HG03342 (cell line): Measurements from ENCODE around the gene STAG1.
"Not testable (repeated sequence)": the region's sequence is repeated elsewhere in the genome, so short reads cannot be mapped to it uniquely, and the experiment has no call there.

ENCODE experiments used
- ATAC-seq: cut with Tn5 transposase; IDR thresholded peaks from one replicate; pipeline ENCODE4 v1.9.1; 2021; ENCODE audit warnings: mild to moderate bottlenecking, moderate library complexity; ENCODE audit not compliant: unreplicated experiment

STAG1 gene

DNA sequence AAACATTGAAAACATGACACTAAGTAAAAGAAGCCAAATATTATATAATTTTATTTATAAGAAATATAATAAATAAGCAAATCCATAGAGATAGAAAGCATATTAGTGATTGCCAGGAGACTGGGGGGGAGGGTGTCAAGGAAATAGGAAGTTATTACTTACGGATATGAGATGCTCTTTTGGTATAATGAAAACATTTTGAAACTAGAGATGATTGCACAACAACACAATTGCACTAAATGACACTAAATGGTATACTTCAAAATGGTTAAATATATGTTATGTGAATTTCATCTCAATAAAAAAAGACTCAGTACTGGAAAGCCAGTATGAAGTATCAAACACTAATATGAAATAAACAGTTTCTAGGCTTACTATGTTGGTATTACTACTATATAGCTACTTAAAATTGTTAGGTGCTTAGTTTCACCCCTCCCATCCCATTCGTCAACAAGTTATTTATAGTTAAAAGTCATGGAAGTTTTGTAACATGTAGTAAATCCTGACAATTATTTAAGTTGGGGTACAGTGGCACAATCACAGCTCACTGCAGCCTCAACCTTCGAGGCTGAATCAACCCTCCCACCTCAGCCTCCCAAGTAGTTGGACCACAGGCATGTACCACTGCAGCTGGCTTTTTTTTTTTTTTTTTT, 43.7 kb downstream of the STAG1 start:
- no peak for ATAC-seq

DNA sequence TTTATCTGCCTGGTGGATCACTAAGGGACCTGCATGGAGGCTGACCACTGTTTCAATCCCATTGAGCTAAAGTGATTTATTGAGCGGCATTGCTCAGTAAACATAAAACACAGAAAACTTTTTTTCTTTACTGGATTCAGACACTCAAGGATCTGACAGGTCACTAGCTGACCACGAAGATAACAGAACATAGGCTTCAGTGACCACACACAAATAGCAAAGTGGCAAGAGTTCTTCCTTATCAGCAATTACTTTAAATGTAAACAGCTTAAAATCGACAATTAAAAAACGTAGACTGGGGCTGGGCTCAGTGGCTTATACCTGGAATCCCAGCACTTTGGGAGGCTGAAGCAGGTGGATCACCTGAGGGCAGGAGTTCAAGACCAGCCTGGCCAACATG, 48.7 kb downstream of the STAG1 start:
- no peak for ATAC-seq

DNA sequence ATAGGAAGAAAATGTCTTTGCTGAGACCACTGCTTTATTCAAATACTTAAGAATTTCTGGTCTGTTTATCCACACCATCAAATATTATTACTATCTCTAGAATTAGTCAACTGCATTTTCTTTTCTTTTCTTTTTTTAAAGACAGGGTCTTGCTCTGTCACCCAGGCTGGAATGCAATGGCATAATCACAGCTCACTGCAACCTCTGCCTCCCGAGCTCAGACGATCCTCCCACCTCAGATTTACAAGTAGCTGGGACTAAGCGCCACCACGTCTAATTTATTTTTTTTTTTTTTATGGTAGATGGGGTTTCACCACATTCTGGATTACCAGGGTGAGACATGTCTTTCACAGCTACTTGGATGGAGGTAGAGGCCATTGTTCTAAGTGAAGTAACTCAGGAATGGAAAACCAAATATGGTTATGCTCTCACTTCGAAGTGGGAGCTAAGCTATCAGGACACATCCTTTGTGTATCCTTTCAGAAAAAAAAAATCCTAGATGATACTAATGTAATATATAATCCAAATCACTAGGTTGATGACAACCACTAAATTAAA, 52.8 kb downstream of the STAG1 start:
- ATAC-seq = no peak

- ATAC-seq = no peak
These were observed 53.8 kb downstream of the STAG1 start for GRCh38 chr3:136698361-136698760.

- no peak for ATAC-seq
These were observed 55.4 kb downstream of the STAG1 start for GRCh38 chr3:136696797-136697196.

GRCh38 chr3:136694321-136694720, 57.9 kb downstream of the STAG1 start:
- no peak for ATAC-seq

DNA sequence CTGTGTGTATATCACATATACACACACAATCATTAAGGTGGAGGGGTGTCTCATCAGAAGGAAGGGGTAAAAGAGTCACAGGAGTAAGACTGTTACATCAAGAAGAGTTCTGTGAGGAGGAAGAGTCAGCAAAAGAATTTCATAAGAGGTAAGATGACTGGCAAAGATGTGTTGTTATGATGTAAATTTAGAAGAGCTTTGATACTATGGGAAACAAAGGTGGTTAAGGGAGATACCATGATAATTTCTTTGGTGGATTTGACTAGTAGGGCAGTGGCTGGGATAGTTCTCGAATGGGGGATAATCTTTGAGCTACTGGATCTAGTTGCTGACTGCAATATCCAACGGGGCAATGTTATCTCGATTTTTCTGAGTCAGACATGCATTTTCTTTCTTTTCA, 61.6 kb downstream of the STAG1 start:
- ATAC-seq = no peak

DNA sequence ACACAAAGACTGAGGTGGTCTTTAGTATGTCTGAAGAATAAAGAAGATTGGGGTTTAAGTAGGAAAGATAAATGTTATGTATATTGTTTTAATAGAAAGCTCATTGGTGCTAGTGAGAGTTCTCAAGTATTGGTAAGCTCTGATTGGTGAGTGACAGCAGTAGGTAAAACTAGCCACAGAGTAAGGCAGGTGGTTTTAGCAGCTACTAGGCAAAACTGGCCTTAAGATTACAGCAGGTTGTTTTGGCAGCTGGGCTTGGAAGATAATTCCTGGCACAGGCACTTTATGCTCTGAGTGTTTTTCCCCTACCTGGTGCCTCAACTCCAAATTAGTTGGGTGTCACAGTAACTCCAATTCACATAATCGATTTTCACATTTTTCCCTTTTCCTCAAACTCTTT, 66.3 kb downstream of the STAG1 start:
- ATAC-seq = no peak

DNA sequence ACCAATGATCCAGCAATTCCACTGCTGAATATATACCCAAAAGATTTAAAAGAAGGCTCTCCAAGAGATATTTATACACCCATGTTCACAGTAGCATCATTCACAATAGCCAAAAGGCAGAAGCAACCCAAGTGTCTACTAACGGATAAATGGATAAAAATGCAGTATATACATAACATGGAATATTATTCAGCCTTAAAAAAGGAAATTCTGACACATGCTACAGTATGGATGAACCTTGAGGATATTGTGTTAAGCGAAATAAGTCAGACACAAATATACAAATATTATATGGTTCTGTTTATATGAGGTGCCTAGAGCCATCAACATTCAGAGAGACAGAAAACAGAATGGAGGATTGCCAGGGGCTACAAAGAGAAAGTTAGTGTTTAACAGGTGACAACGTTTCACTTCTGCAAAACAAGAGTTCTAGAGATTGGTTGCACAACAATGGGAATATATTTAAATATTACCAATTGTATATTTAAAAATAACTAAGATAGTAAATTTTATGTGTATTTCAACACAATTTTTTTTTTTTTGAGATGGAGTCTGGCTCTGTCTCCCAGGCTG, 69.4 kb downstream of the STAG1 start:
- ATAC-seq = no peak

DNA sequence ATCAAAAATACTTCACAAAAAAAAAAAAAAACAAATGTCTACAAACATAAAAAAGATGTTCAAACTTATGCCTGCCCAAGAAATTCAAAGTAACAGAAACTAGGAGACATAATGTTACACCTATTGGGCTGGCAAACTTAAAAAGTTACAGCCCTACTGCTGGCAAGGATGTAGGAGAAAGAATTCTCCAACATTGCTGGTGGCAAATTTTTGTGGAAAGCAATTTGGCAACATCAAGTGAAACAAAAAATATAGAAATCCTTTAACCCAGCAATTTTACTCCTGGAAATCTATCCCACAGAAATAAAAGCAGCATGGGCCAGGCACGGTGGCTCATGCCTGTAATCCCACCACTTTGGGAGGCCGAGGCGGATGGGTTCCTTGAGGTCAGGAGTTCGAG, 73.2 kb downstream of the STAG1 start:
- ATAC-seq = no peak

GRCh38 chr3:136676009-136676408, 76.2 kb downstream of the STAG1 start:
- no peak for ATAC-seq

- ATAC-seq = no peak
These were observed 76.9 kb downstream of the STAG1 start for GRCh38 chr3:136675150-136675858.

DNA sequence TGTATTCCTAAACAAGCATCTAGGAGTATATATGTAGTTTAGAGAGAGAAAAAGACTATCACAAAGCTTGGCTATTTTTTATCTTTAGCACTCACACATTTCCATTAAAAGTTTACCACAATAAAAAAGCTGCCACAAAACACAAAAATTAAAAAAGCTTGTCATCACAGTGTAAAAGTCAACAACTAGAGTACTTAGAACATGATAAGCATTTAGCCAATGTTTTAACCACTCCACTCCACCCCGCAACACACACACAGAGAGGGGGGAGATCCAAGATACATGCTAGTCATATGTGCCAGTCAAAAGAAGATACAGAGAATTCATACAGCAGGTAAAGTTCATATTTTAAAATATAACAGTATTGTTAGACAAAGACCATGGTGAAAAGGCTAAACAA, 79.7 kb downstream of the STAG1 start:
- ATAC-seq = no peak

- no peak for ATAC-seq
These were observed 80.3 kb downstream of the STAG1 start for GRCh38 chr3:136671921-136672320.

- ATAC-seq = no peak
These were observed 82.0 kb downstream of the STAG1 start for GRCh38 chr3:136670166-136670565.

GRCh38 chr3:136667081-136667480, 85.1 kb downstream of the STAG1 start:
- no peak for ATAC-seq

GRCh38 chr3:136666301-136666700, 85.9 kb downstream of the STAG1 start:
- not testable (repeated sequence) for ATAC-seq

GRCh38 chr3:136664771-136665170, 87.4 kb downstream of the STAG1 start:
- no peak for ATAC-seq

DNA sequence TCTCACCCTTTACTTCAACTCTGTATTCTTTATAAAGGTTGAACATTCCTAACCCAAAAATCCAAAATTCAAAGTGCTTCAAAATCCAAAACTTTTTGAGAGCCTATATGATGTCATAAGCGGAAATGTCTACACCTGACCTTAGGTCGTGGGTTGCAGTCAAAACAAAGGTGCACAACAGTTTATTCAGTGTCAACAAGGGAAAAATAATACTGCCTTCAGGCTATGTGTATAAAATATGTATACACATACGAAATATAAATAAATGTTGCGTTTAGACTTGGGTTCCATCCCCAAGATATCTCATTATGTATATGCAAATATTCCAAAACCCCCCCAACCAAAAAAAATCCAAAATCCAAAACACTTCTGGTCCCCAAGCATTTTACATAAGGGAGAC, 90.9 kb downstream of the STAG1 start:
- ATAC-seq = no peak

- no peak for ATAC-seq
These were observed 93.1 kb downstream of the STAG1 start for GRCh38 chr3:136658946-136659682.

DNA sequence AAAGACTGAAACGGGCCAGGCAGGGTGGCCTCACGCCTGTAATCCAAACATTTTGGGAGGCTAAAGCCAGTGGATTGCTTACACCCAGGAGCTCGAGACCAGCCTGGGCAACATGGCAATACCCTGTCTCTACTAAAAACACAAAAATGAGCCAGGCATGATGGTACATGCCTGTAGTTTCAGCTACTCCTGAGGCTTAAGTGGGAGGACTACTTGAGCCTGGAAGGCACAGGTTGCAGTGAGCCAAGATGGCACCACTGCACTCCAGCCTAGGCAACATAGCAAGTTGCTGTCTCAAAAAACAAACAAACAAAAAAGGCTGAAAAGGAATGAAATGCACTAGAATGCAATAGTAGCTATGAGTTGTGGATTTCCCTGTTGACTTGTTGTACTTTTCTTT, 94.7 kb downstream of the STAG1 start:
- no peak for ATAC-seq
